ENCODE results near the gene OPHN1.
"Not testable (repeated sequence)": the region's sequence is repeated elsewhere in the genome, so short reads cannot be mapped to it uniquely, and the experiment has no call there.

The OPHN1 gene

DNA sequence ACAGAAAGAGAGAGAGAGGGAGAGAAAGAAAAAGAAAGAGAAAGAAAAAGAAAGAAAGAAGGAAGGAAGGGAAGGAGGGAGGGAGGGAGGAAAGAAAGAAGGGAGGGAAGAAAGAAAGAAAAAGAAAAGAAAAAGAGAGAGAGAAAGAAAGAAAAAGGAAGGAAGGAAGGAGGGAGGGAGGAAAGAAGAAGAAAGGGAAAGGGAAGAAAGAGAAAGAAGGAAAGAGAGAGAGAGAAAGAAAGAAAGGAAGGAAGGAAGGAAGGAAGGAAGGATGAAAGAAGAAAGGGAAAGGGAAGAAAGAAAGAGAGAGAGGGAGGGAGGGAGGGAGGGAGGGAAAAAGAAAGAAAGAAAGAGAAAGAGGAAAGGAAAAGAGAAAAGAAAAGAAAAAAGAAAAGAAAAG lies 10.8 kb downstream of the OPHN1 start:
- DNase-seq (ENCODE audit: low read depth in 4 of 4, low spot score in 1 of 4) = no peak

- no peak for DNase-seq (ENCODE audit: low read depth in 4 of 4, low spot score in 1 of 4)
These were observed 11.7 kb downstream of the OPHN1 start for GRCh38 chrX:68421636-68422035.

DNA sequence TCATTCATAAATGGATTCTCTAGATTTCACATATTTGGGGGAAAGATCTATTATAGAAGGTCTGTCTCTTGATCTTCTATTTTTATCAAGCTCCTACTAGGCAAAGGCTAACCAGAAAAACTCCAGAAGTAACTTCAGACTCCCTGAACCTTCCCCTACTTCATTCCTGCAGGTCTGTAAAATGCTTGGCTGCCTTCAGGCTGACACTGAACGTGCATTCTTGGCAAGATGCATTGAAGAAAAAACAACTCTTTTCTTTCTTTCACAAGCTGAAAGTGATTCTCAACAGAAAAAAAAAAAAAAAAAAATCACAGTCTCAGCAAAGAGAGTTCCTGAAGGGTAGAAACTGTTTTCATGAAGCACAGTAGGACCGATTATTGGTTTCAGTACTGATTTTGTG lies 12.7 kb downstream of the OPHN1 start:
- DNase-seq (ENCODE audit: low read depth in 4 of 4, low spot score in 1 of 4) = no peak

DNA sequence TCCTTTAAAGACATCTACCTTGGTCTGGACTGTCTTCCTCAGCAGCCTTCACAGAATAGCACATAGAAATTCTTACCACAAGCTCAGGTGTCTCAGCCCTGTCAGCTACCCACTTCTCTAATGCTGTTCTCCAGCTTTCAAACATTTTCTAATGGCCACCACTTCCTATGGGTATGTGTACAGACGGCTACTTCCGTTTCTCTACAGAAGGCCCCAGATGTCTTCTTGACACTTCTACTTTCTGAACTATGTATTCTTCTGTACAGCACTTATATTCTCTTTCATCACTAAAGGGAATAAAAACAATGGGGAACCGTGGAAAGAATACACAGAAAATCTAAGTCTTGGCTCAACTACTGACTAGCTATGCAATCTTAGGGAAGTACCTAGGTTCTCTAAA lies 13.3 kb downstream of the OPHN1 start:
- DNase-seq (ENCODE audit: low read depth in 4 of 4, low spot score in 1 of 4) = no peak

- DNase-seq (ENCODE audit: low read depth in 4 of 4, low spot score in 1 of 4) = no peak
These were observed 15.6 kb downstream of the OPHN1 start for GRCh38 chrX:68417651-68418050.

- DNase-seq (ENCODE audit: low read depth in 4 of 4, low spot score in 1 of 4) = no peak
These were observed 16.7 kb downstream of the OPHN1 start for GRCh38 chrX:68416592-68416991.

DNA sequence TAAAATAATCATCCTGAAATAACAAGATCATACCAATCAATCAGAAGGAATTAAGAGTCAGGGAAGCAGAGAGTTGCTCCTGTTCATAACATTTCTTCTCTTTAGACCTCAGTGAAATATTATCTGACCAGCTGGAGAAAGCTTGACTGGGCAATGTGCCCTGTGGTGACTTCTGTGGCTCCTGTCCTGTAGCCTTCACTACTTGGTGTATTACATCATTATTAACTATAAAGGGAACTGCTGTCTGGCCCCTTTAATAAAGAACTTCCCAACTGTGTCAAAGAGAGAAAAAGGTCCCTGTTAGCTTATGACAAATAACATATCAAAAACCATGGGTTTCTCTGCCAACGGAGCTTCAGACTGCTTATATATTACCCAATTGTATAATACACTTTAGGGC lies 18.0 kb downstream of the OPHN1 start:
- DNase-seq (ENCODE audit: low read depth in 4 of 4, low spot score in 1 of 4) = no peak

DNA sequence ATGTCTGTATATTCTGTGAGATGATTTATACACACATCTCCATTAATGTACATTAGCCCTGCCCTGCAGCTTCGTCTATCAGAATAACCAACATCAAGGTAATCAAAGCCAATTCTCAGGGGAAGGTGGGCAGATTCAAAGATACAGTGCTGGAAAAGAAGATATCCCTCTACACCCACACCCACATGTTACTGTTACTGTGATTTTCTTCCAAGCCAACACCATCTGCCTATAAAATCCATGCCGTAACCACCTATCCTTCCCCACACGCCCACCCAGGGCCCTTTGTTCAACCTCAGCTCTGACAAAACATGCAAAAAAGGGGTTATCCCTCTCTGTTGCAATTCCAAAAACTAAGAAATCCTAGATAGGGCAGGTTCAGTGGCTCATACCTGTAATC lies 20.0 kb downstream of the OPHN1 start:
- no peak for DNase-seq (ENCODE audit: low read depth in 4 of 4, low spot score in 1 of 4)

DNA sequence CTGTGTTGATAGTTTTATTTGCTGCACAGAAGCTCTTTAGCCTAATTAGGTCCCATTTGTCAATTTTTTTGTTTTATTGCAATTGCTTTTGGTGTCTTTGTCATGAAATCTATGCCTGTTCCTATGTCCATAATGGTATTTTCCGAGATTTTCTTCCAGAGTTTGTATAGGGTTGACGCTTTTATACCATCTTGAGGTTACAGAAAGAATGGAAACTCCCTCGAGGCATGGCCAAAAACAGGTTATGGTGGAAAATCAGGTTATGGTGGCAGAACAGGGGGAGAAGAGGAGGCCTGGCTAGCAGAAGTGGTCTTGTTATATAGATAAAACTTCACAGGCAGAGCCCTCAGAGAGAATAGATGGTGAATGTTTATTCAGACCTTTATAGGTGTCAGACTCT lies 21.6 kb downstream of the OPHN1 start:
- DNase-seq (ENCODE audit: low read depth in 4 of 4, low spot score in 1 of 4) = no peak

- no peak for DNase-seq (ENCODE audit: low read depth in 4 of 4, low spot score in 1 of 4)
These were observed 24.1 kb downstream of the OPHN1 start for GRCh38 chrX:68409194-68409593.

GRCh38 chrX:68403522-68403921 lies 29.8 kb downstream of the OPHN1 start:
- no peak for DNase-seq (ENCODE audit: low read depth in 4 of 4, low spot score in 1 of 4)

- DNase-seq (ENCODE audit: low read depth in 4 of 4, low spot score in 1 of 4) = no peak
These were observed 30.3 kb downstream of the OPHN1 start for GRCh38 chrX:68403038-68403437.

- no peak for DNase-seq (ENCODE audit: low read depth in 4 of 4, low spot score in 1 of 4)
These were observed 31.2 kb downstream of the OPHN1 start for GRCh38 chrX:68402094-68402493.

GRCh38 chrX:68398291-68398690 lies 35.0 kb downstream of the OPHN1 start:
- DNase-seq (ENCODE audit: low read depth in 4 of 4, low spot score in 1 of 4) = no peak

DNA sequence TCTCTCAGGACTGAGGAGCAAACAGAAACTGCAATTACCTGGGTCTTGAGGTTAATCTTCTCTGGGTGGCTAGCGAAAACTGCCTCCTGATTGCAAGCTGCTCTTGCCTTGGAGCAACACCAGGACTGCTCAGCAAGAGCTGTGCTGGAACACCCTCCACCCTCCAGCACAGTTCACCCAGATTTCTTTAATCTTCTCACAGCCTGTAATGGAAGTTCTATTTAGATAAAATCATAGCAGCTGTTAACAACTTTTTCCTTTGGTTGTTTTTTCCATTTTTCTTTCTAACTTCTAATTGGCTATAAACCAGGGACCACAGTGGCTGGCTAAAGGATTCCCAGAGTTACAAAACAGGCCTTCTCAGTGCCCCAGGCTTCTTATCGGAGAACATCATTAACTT lies 36.3 kb downstream of the OPHN1 start:
- no peak for DNase-seq (ENCODE audit: low read depth in 4 of 4, low spot score in 1 of 4)

- not testable (repeated sequence) for DNase-seq (ENCODE audit: low read depth in 4 of 4, low spot score in 1 of 4)
These were observed 43.8 kb downstream of the OPHN1 start for GRCh38 chrX:68389419-68389960.

DNA sequence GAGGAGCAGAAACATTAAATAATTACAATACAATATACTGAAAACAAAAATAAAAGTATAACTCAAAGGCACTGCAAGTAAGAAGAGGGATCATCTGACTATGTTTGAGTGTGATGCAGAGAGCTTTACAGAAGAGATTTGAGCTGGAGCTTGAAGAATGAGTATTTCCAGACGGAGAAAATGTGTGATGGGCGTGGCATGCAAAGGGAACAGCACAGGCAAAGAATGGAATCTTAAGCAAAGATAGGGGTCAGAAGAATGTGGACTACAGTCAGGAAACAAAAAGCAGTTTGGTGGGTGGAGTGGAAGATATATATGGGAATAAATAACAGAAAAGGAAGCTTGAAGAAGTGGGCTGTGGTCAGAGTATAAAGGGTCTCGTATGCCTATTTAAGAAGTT lies 45.5 kb downstream of the OPHN1 start:
- no peak for DNase-seq (ENCODE audit: low read depth in 4 of 4, low spot score in 1 of 4)

DNA sequence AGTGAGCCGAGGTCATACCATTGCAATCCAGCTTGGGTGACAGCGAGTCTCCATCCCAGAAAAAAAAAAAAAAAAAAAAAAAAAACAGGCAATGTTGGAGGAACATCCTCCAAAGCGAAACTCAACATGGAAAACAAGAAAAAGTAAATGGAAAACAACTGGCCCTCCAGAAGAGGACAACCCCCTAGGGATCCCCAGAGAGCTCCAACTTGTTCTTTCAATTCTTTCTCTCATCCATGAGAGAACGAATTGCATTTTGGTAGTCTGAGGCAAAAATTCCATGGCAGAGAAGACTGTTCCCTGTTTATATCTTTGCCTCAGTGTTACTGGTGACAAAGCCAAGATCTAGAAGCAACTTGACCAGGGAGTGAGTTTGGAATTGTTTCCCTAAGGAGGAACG lies 49.8 kb downstream of the OPHN1 start:
- no peak for DNase-seq (ENCODE audit: low read depth in 4 of 4, low spot score in 1 of 4)

- DNase-seq (ENCODE audit: low read depth in 4 of 4, low spot score in 1 of 4) = not testable (repeated sequence)
These were observed 55.7 kb downstream of the OPHN1 start for GRCh38 chrX:68377579-68377978.

DNA sequence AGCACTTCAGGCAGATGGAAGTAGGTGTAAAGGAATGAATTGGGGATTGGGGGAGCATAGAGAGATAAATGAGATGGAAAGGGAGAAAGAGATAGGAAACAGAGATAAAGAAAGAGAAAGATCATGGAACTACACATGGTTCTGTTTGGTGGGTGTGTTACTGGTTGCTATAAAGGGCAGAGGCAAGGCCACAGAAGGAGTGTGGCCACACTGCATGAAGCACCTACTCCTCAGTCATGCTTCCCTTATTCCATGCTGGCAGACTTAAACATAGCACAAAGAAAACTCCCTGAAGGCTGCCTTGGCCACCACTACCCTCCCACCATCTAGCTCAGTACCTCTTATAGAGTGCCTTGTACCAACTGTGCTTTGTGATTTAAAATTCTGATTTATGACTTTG lies 56.9 kb downstream of the OPHN1 start:
- DNase-seq (ENCODE audit: low read depth in 4 of 4, low spot score in 1 of 4) = no peak

DNA sequence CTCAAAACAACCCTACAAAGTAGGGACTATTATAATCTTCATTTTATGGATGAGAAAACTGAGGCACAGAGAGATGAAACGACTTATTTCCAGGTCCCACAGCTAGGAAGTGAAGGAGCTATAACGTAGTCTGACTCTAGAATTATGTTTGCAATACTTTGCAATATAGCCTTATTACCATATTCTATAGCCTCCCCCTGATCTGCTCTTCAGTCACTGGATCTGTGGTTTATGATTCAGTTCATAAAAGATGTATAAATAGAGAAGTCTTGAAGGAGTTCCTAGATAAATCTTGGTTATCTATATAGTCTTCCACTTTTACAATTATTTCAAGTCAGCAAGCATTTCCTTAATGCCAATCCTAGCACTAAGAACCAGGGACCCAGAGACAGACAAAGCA lies 57.5 kb downstream of the OPHN1 start:
- no peak for DNase-seq (ENCODE audit: low read depth in 4 of 4, low spot score in 1 of 4)

GRCh38 chrX:68372665-68373064 lies 60.6 kb downstream of the OPHN1 start:
- no peak for DNase-seq (ENCODE audit: low read depth in 4 of 4, low spot score in 1 of 4)

- no peak for DNase-seq (ENCODE audit: low read depth in 4 of 4, low spot score in 1 of 4)
These were observed 63.7 kb downstream of the OPHN1 start for GRCh38 chrX:68369559-68369958.

DNA sequence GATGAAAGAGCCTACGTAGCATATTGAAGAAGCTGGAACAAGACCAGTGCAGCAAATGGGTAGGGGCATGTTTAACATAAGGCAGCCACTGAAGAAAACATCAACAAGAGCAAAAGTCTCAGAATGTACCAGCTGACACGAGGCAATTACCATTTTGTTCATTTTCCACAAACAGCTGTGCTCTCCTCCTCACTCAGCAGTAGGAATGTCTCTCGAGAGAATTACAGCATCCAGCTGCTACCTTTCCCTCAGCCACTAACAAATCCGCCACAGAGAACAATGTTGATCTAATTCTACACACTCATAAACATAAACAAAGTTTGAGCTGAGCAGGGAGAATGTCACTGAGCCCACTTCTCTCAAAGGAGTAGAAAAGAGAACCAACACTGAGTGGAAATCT lies 68.0 kb downstream of the OPHN1 start:
- DNase-seq (ENCODE audit: low read depth in 4 of 4, low spot score in 1 of 4) = no peak

Measured in stimulated activated CD4-positive, alpha-beta T cell treated with anti-CD3 and anti-CD28 coated beads, Interleukin-1b, Interleukin-23, amount 100 ng/mL, for 24 hours (primary cell).